ENCODE results near the gene CD36. TPM values are rescaled to one million over a fixed set of nuclear protein-coding genes. Genes with fewer than 3 reads are reported as not detected.

CD36 gene
- 1,000 to 10,000 TPM in 1 of 3 donors, 100 to 1,000 TPM in 2; 240 to 2,026 (median 919) TPM for total RNA-seq

DNA sequence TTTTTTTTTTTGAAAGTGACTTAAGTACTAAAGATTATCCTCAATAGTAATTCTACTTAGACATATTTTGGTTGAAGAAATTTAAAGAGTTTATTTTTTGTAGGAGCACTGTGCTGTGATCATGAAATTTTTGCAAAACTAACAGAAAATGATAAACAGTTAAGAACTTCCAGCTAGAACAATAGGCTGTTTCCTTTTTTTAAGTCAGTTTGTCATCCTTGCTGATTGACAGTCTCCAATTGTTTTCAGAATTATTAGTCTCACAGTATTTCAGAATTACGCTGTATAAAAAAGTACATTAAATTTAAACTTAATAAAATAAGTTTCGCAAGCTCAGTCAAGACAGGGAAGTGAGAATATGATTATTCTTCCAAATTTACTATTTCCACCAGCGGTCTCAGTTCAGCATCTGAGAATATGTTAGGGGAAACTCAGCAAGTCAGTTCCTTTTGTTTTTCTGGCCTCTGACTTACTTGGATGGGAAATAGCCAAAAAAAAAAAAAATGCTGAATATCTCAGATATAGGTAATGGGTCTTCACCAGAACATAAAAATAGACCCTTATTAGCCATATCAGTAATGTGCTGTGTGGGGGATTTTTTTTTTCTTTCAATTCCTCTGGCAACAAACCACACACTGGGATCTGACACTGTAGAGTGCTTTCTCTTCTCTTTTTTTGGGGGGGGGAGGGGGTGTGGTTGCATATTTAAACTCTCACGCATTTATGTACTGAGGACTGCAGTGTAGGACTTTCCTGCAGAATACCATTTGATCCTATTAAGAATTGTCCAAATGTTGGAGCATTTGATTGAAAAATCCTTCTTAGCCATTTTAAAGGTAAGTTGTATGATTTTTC lies at the start of gene CD36:
CD36 (plus strand) TSS at position 732 of the 855 bp plus-strand sequence. CDS start 8,099 bp downstream, outside the sequence.
- intact Hi-C loops (cut with DNase I; ENCODE audit: low total_unique reads) = no loop called here
- TF ChIP-seq, protein P1, sequence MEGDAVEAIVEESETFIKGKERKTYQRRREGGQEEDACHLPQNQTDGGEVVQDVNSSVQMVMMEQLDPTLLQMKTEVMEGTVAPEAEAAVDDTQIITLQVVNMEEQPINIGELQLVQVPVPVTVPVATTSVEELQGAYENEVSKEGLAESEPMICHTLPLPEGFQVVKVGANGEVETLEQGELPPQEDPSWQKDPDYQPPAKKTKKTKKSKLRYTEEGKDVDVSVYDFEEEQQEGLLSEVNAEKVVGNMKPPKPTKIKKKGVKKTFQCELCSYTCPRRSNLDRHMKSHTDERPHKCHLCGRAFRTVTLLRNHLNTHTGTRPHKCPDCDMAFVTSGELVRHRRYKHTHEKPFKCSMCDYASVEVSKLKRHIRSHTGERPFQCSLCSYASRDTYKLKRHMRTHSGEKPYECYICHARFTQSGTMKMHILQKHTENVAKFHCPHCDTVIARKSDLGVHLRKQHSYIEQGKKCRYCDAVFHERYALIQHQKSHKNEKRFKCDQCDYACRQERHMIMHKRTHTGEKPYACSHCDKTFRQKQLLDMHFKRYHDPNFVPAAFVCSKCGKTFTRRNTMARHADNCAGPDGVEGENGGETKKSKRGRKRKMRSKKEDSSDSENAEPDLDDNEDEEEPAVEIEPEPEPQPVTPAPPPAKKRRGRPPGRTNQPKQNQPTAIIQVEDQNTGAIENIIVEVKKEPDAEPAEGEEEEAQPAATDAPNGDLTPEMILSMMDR (IDR thresholded peaks at IDR 0.05) = no peak
- TF ChIP-seq POLR2AphosphoS5 (IDR thresholded peaks at IDR 0.05) (no peak), POLR2A (IDR thresholded peaks at IDR 0.05) (no peak)
- Histone ChIP-seq H3K9me3 (no peaks in the 10 kb centered on the region), H3K4me3 (peak within 1 kb of the TSS; percentile 3 to 34 (median 27)), H3K4me1 (no peaks in the 10 kb centered on the region), H3K27ac (peak within 1 kb of the TSS in 1 of 2 donors; percentile 62), H3K27me3 (no peaks in the 10 kb centered on the region), H3K36me3 (no peaks in the 10 kb centered on the region)
- DNase-seq (ENCODE audit: low spot score in 2 of 2) = no peak

DNA sequence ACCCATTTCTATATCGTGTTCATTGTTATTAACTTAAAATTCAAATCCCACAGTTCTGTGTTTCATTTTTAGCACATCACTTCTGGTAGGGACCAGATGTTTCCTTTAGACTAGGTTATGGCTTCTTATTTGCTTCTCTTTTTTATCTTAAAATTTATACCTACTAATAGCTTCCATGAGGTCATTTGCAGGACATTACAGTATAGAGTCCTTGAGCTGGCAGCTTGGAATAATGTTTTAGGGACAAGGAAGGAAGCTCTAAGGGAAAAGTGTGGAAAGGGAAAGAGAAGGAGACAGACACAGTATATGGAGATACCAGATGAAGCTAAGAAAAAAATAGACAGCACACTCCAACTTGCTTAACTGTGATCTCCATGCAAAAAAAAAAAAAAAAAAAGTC lies 48.8 kb upstream of the CD36 start:
- no peak overlapping the region for H3K27ac ChIP-seq
- DNase-seq (ENCODE audit: low spot score in 2 of 2) = no peak
- no peak overlapping the region for H3K4me3 ChIP-seq
- H3K4me1 ChIP-seq = no peaks in the 10 kb centered on the region
- TF ChIP-seq POLR2A (IDR thresholded peaks at IDR 0.05) = no peak
- TF ChIP-seq POLR2AphosphoS5 (IDR thresholded peaks at IDR 0.05) = no peak
- TF ChIP-seq, protein P1 (IDR thresholded peaks at IDR 0.05) = no peak
- no peaks in the 10 kb centered on the region for H3K36me3 ChIP-seq
- H3K27me3 ChIP-seq = no peaks in the 10 kb centered on the region
- intact Hi-C loops (cut with DNase I; ENCODE audit: low total_unique reads) = no loop called here
- H3K9me3 ChIP-seq = no peaks in the 10 kb centered on the region

DNA sequence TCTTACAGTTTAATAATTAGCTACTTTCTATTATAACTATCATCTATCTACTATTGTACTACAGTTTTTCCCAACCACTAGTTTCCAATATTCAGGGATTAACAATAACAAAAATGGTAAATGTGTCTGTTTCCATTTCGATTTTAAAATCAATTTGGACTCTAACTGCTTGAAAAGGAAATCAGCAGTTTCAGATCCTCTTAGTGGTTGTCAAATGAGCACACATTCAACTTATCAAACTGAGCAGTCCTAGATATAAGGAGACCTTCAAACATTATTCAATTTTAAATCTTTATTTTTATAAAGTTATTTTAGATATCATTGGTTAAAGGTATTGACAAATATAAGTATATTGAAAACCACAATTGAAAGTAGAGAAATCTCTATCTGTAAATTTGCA lies 46.8 kb upstream of the CD36 start:
- TF ChIP-seq POLR2A (IDR thresholded peaks at IDR 0.05) = no peak
- no peak for TF ChIP-seq POLR2AphosphoS5 (IDR thresholded peaks at IDR 0.05)
- TF ChIP-seq, protein P1 (IDR thresholded peaks at IDR 0.05) = no peak
- H3K27me3 ChIP-seq = no peaks in the 10 kb centered on the region
- DNase-seq (ENCODE audit: low spot score in 2 of 2) = no peak
- H3K36me3 ChIP-seq = no peaks in the 10 kb centered on the region
- intact Hi-C loops (cut with DNase I; ENCODE audit: low total_unique reads) = no loop called here
- no peak overlapping the region for H3K4me3 ChIP-seq
- H3K27ac ChIP-seq = no peak overlapping the region
- H3K4me1 ChIP-seq = no peaks in the 10 kb centered on the region
- H3K9me3 ChIP-seq = no peaks in the 10 kb centered on the region

DNA sequence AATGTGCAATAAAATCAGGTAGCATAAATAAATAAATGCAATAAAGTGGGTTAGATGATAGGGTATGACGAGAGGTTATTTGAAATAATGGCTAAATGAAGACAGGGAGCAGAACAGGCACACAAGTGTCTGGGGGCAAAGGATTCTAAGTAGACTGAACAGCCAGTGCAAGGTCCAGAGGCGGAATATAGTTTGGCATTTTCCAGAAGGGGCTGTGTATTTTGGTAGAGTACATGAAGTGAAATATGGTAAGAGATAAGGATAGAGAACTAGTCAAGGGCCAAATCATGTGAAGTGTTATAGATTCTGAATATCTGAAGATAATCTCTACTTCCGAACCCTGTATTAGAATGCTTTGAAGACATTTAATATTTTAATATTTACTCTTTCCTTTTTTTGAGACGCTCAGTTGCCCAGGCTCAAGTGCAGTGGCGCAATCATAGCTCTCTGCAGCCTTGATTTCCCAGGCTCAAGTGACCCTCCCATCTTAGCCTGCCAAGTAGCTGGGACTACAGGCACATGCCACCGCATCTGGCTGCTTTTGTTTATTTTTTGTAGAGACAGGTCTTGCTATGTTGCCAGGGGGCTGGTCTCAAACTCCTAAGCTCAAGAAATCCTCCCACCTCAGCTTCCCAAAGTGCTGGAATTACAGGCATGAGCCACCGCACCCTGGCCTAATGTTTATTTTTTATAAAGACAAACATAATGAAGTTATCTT lies 44.4 kb upstream of the CD36 start:
- TF ChIP-seq, protein P1 (IDR thresholded peaks at IDR 0.05) = no peak
- TF ChIP-seq POLR2AphosphoS5 (IDR thresholded peaks at IDR 0.05) (no peak), POLR2A (IDR thresholded peaks at IDR 0.05) (no peak)
- Histone ChIP-seq H3K36me3 (no peaks in the 10 kb centered on the region), H3K27me3 (no peaks in the 10 kb centered on the region), H3K9me3 (no peaks in the 10 kb centered on the region), H3K4me1 (no peaks in the 10 kb centered on the region), H3K4me3 (no peak overlapping the region), H3K27ac (no peak overlapping the region)
- no peak for DNase-seq (ENCODE audit: low spot score in 2 of 2)
- intact Hi-C loops (cut with DNase I; ENCODE audit: low total_unique reads) = no loop called here

All from breast epithelium (tissue), 4 donors.